Measurements from ENCODE around the gene RNU6-9.
A peak's percentile ranks its signal among the peaks of the same experiment; 100 is the strongest.

Gene RNU6-9

DNA sequence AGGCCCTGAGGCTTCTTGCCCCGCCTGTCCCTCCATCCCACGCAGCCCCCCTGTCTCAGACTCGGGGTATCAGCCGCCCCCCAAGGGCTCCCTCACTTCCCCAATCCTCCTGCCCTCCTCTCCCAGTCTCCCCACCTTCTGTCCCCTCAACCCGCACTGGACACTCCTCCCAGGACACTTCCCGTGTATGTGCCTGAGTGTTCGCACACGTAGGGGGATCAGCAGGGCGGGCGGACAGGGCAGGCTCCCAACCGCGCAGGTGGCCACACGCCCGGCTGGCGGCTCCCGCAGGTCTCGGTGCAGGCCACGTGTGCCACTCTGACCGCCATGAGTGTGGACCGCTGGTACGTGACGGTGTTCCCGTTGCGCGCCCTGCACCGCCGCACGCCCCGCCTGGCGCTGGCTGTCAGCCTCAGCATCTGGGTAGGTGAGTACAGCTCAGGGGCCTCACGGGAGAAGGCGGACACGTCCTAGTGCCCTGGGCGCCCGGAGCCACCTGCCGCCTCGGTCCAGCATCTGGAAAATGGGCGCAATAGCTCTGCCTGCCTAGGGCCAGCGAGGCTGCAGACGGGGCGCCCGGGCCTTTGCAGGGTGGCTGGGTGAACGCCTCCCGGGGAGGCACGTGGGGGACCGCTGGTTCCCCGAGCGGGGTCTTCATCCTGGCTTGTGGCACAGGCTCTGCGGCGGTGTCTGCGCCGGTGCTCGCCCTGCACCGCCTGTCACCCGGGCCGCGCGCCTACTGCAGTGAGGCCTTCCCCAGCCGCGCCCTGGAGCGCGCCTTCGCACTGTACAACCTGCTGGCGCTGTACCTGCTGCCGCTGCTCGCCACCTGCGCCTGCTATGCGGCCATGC is 26.1 kb downstream of the RNU6-9 start:
- no peak for DNase-seq

DNA sequence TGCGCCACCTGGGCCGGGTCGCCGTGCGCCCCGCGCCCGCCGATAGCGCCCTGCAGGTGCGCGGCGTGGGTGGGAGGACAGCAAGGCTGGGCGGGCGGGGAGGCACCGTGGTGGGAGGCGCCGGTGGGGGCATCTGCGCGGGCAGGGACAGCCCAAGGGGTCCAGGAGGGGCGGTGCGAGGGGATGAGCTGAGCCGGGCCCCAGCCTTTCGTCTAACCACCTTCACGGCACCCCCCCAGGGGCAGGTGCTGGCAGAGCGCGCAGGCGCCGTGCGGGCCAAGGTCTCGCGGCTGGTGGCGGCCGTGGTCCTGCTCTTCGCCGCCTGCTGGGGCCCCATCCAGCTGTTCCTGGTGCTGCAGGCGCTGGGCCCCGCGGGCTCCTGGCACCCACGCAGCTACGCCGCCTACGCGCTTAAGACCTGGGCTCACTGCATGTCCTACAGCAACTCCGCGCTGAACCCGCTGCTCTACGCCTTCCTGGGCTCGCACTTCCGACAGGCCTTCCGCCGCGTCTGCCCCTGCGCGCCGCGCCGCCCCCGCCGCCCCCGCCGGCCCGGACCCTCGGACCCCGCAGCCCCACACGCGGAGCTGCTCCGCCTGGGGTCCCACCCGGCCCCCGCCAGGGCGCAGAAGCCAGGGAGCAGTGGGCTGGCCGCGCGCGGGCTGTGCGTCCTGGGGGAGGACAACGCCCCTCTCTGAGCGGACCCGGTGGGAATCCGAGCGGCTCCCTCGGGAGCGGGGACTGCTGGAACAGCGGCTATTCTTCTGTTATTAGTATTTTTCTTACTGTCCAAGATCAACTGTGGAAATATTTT is 27.0 kb downstream of the RNU6-9 start:
- no peak for DNase-seq

DNA sequence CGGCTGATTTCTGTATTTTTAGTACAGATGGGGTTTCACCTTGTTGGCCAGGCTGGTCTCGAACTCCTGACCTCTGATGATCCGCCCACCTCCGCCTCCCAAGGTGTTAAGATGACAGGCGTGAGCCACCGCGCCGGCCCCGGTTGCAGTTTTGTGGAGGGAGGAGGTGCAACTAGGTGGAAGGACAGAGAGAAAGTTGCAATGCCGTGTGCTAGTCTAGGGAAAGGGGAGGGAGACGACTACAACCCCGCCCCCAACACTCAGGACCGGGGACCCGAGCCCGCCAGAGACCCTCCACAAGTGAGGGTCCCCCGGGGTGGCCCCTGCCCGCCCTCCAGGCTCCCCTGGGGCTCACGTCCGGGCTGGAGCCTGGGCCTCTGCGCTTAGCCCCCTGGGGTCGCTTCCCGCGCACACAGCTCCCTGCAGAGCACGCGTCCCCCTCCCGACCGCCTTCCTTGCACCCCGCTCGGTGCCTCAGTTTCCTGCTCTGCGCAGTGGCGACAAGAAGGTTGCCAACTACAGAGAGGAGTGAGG is 31.3 kb downstream of the RNU6-9 start:
- DNase-seq: no peak

DNA sequence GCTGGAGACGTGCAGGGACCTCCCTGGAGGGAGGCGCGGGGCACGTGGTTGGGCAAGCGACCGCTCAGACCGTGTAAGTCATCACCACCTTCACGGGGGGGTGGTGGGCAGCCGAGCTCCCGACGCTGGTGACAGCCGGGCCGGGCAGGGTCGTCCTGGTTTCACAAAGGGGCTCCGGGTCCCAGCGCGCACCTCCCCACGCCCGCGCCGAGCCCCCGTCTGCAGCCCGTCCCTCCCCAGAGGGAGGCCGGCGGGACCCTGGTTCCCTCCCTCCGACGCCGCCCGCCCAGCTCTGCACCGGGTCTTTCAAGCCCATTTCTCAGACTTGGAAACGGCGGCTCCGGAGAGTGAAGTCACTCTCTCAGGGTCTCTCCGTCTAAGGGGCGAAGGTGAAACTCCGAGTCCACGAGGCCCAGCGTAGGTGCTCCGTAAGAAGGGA is 31.8 kb downstream of the RNU6-9 start:
- DNase-seq: peak in 3 of 14 donors; percentile 44 to 81 (median 75)

DNA sequence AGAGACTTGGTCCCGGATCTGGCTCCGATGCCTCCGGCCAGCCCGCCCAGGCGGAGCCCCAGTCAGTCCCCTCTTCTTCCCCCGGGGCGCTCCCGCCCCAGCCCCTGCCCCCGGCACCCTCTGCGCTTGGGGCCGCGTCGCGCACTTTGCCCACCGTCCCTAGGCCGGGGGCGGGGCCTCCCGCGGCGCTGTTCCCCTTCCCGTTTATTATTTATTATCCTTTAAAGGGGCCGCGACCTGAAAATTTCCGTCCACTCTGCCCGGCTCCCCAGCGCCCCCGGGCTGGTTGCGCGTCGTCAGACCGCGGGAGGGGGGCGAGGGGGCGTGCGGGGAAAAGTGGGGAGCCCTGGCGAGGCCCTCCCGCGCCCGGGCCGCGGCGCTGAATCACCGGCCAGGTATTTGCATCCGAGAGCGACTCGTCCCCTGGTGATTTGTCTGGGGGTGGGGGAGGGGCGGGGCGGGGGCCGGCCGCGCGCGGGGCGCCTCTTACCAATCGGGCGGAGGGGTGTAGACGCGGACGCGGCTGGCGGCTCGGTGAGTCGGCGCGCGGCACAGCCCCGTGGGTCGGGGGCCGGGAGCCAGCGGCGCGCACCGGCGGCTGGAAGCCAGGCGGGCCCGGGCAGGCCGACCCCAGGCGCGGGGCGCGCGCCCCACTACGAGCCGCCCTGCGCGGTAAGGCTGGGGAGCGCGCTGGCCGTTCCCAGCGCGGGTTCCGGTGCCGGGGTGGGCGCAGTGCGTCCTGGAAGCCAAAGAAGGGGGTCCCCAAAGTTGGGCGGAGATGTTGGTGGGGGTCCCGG is 32.4 kb downstream of the RNU6-9 start, which contains the start of gene ARID3A:
Gene ARID3A, plus strand, starts transcription at position 510 of the 797 bp plus-strand sequence. CDS start 3,494 bp downstream, outside the sequence.
- DNase-seq: peak; percentile 19 to 84 (median 74)

DNA sequence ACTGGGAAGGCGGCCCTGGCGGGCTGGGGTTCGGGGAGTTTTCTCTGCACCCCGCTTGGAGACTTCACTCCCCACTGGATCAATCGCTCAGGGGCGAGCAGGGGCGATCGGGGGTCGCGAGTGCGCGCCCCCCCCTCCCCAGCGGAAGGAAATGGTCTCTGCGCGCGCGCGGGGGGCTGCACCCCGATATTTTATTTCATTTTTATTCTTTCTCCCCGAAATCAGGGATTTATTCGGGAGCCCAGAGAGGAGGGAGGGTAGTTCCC is 33.0 kb downstream of the RNU6-9 start:
- no peak for DNase-seq

DNA sequence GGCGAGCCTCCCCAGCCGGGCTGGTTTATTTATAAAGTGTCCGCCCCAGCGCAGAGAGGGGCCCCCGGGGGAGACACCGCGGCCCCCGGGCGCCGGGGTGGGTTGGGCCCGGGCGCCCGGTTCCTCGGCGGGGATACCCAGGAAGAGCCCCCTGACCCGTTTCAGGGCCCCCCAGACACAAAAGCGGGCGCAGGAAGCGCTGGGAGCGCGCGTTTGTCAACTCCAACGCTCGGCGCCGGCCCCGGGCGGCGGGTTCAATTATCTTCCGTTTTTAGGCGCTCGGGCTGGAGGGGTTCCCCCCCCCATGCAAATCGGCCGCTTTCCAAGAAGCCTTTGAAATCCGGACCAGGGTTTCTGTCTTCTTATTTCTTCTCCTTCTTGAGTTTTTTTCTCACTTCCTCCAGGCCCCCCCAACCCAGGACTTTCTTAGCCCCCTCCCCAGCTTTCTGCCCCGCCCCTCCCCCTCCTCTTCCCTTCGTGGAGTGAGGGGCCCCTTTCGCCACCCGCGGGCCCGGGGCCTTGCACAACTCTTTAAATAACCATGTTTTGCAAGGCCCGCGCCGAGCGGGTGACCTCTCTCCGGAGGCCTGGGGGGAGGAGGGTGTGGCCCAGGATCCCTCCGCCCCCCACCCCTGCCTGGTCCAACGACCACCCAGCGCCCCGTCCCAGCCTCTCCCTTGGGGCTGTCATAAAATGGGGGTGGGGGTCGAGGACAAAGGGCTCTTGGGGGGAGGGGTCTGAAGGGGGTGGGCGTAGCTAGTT is 33.5 kb downstream of the RNU6-9 start:
- peak in 2 of 14 donors; percentile 48 to 50 for DNase-seq

DNA sequence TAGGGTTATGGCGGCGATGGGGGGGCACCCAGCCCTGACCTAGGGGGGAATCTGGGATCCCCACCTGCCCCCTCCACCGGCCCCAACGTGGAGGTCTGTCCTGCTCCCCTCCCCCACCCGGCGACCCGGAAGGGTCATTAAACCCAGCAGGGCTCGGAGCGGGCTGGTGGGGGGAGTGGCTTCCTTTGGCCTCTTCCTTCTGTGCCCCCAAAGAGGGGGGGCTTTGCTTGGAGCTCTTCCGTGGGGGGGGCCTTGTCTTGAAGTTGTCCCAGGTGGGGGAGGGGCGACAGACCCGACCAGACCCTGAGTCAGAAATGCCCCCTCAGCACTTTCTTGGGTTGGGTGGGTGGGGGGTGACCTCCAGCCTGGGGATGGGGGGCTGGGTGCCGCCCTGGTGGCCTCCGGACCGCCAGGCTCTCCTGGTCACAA is 34.1 kb downstream of the RNU6-9 start:
- peak in 1 of 14 donors; percentile 33 for DNase-seq

DNA sequence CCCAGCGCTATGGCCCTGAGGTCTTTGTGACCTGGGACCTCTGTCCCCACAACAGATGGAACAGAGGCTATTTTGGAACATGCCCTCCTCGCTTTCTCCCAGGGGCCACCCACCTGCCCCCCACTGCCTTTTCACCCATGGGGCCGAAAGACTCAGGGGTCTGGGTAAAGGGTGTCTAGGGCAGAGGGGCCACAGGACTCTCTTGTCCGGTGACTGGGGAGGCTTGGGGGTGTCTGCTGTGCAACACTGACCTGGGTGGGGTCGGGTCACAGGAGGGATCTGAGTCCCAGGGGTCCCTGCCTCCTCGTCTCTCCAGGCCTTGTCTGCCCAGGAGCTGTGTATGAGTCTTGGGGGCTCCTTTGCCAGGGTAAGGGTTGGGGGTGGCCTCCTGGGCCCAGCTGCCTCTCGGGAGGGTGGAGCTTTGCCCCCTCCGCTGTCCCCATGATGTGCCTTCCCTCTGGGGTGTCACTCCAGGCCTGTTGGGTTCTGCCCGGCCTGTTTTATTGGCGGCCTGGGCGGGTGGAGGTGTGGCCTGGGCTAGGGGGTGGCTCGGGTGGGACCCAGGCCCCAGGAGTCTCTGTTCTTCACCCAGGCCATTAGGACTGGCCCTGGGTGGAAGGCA is 34.6 kb downstream of the RNU6-9 start:
- DNase-seq: no peak

DNA sequence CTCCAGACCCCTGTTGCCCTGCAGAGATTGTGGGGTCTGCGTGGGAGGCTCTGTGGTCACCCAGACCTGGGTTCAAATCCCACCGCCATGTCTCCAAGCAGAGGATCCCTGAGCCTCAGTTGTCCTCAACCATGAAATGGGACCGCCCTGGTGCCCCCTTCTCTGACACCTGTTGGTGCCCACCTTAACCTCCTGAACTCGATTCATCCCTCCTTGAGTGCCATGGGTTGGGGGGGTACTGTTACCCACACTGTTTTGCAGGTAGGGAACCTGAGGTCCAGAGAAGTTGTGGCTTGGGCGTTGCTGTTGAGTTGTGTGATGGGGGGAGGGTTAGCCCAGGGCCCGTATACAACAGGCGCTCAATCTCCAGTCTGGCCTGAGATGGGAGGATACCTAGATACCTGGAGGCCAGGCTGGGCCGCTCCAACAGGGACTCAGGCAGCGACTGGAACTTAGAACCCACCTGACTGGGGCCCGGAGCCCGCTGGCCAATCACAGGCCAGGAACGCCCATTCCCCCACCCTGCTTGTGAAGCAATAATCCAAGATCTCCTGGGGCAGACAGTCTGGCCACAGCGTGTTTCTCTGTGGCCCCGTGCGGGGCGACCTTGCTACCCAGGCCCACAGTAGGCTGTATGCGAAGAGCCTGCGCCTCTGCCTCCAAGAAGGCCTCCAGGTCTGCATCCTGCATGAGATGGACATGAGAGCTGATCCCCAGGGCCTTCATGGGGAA is 35.4 kb downstream of the RNU6-9 start:
- DNase-seq: peak in 1 of 14 donors; percentile 34

DNA sequence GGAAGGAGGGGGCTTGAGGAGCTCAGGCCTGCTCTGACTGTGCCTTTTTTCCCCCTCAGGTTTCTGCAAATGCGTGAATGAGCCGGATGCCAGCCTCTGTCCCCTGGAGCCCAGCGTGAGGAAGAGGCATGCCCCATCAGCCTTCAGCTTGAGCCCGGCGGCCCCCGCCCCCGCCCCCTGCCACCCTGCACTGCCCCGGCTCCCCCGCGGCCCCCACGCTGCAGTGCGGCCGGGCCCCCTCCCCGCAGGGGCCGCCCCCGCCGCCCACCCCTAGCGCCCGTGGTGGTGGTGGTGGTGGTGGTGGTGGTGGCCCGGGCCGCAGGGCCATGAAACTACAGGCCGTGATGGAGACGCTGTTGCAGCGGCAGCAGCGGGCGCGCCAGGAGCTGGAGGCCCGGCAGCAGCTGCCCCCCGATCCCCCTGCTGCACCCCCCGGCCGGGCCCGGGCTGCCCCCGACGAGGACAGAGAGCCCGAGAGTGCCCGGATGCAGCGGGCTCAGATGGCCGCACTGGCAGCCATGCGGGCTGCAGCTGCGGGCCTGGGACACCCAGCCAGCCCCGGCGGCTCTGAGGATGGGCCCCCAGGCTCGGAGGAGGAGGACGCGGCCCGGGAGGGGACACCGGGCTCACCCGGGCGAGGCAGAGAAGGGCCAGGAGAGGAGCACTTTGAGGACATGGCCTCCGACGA is 36.1 kb downstream of the RNU6-9 start:
- no peak for DNase-seq

DNA sequence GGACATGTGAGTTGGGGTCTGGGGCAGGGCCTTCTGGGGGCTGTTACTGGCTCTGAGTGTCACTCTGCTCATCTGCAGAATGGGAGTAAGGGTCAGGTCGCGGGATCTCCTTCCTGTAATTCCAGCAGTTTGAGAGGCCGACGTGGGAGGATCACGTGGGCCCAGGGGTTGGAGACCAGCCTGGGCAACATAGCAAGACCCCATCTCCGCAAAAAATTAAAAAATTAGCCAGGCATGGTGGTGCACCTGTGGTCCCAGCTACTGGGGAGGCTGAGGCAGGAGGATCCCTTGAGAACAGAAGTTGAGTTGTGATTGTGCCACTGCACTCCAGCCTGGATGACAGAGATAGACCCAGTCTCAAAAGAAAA is 36.6 kb downstream of the RNU6-9 start:
- DNase-seq: no peak

DNA sequence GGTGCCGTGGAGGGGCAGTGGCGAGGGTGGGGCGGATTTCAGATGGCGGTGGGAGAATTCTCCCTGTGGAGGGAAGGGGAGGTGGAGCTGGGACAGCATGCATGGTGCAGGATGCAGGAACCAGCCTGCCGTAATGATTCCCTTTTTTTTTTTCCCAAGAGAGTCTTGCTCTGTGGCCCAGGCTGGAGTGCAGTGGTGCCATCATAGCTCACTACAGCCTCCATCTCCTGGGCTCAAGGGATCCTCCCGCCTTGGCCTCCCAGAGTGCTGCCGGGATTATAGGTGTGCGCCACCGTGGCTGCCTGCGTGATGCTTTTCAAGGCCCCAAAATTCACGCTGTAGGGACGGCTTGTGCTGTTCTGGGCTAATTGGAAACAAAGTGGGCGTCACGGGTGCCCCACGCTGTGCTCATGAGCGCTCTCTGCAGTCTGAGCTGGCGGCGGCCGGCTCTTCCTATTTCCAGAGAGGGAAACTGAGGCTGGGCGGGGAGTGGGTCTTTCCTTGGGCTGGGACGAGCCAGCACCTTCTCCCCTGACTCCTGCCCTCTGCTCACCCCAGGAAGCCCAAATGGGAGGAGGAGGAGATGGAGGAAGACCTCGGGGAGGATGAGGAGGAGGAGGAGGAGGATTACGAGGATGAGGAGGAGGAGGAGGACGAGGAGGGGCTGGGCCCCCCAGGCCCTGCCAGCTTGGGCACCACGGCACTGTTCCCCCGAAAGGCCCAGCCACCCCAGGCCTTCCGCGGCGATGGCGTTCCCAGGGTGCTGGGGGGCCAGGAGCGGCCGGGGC is 38.8 kb downstream of the RNU6-9 start:
- no peak for DNase-seq

DNA sequence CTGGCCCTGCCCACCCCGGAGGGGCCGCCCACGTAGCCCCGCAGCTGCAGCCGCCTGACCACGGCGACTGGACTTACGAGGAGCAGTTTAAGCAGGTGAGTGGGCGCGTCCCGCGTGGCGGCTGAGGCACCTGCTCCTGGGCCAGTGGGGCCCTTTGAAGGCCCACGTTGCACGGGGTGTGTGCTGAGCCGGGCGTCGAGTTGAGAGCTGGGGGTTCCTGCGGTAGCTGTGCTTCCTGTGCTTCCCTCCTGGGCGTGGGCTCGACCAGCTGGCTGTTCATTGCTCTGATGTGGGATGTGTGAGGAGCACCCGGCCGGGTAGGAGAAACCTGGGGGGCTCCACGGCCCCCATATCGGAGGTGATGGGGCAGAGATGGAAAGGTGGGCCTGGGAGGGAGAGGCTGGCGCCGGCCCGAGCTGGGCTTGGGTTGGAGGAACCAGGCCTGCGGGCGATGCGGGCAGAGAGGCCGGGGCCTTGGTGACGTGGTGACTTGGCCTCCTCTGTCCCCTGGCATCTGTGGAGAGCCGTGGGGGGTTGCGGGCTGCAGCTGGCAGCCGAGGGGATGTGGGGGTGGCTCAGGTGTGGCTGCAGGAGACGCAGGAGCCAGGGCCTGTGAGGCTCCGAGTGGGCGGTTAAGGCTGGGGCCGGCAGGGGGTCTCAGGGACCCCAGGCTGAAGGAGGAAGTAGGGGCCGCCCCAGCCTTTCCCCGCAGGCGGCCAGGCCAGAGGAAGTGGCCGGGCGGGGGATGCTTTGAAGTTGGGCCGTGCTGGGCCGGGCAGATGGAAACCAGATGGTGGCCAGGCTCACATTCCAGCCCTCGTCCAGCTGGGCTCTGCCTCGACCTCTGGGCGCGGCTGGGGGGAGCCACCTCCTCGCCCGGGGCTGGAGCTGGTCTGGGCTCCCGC is 39.6 kb downstream of the RNU6-9 start:
- DNase-seq: peak in 6 of 14 donors; percentile 6 to 59 (median 48)

DNA sequence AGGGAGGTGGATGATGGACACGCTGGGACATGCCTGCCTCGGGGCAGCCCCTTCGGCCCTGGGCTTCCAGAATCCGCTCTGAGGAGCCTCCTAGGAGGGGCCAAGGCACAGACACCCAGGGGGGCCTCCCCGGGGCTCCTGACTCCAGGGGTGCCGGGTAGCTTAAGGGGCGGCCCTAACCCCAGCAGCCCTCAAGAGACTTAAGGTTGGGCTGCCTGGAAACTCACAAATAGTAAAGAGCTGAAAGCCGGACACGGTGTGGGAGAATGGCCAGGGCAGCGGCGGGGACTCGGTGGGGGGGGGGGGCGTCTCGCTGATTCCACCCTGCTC is 40.2 kb downstream of the RNU6-9 start:
- no peak for DNase-seq

DNA sequence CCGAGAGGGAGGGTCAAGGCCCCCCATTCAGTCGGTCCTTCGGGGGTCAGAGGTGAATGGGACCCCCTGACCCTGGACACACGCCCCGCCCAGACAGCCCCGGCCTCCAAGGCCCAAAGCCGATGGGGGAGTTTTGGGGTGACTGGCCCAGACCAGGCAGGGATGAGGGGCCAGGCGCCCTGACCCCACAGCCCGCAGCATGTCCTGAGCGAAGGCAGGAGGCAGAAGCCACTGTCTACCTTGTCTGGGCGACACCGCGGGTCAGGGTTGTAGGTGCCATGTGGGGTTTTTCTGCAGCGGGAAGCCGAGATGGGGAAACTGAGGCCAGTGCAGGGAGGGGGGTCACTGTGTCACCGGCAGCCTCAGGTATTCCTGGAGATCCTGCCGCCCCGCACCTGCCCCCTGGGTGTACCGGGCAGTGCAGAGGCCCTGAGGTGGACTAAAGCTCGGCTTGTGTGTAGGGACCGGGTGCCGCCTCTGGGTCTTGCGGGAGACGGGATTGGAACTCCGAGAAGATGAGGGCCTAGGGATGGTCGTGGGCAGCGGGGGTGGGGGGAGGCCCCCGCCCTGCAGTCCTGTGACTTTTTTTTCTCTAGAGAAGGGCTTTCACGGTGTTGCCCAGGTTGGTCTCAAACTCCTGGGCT is 41.0 kb downstream of the RNU6-9 start:
- DNase-seq: no peak

DNA sequence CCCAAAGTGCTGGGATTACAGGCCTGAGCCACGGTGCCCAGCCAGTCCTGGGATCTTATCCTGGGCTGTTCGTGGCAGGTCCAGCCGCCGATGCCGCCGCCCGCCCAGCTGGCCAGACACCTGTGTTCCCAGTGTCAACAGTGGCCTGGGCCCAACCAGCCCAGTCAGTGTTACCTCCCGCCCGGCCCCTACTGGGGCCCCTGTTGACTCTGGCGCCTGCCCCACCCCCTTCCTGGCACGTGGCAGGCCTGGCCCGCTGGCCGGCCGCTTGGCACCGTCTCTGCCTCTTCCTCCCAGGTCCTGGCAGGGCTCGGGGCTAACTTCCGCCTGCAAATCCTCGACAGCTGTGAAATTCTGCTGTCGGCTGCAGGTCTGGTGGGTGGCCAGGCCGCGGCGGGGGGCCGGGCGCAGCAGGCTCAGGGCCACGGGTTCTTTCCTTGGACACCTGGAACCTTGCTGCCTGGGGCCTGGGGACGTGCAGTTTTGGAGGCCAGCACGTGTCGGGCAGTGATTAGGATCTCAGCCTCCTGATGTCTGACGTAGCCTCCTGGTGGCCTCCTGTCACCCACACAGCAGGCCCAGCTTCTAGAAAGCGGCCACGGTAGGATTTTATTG is 41.7 kb downstream of the RNU6-9 start:
- DNase-seq: peak in 13 of 14 donors; percentile 16 to 83 (median 74)
